CD4-positive, alpha-beta T cell (primary cell): Measurements from ENCODE around the gene IFTAP. TPM values are rescaled to one million over a fixed set of nuclear protein-coding genes. Genes with fewer than 3 reads are reported as not detected.
"Not testable (repeated sequence)": the region's sequence is repeated elsewhere in the genome, so short reads cannot be mapped to it uniquely, and the experiment has no call there.

Experiments used
- ATAC-seq: fragments of 200-7000 bp; cut with Tn5 transposase; one replicate; pipeline ENCODE4 v1.10.0; 2022; ENCODE audit warnings: mild to moderate bottlenecking; ENCODE audit not compliant: poor library complexity
- CTCF ChIA-PET: fragments of 350-600 bp; sonication (Branson Sonifier 250); formaldehyde crosslinking; loops from one replicate; lab custom pipeline; 2021; ENCODE audit warnings: antibody characterized with exemption, inconsistent platforms; lab: Charles Lee
- POLR2A ChIA-PET: fragments of 350-600 bp; sonication (Branson Sonifier 250); formaldehyde crosslinking; loops from one replicate; lab custom pipeline; 2021; ENCODE audit warnings: antibody characterized with exemption, inconsistent platforms; lab: Charles Lee
- DNase-seq, 14 experiments: peaks; one replicate each; pipeline ENCODE4 v3.0.0-alpha.2; 2013 to 2020; ENCODE audit warnings: mixed read lengths in 2 of 14
- H3K27ac ChIP-seq, 2 donors: one replicate each; pipeline versions ENCODE4 v1.5.1 to v1.7.0; 2013; ENCODE audit warnings: low read length in 2 of 2, low read depth in 1 of 2, mild to moderate bottlenecking in 1 of 2
- H3K27me3 ChIP-seq, 2 experiments: 1 replicate in 1 of 2; 2 replicates in 1 of 2; pipeline versions ENCODE4 v1.6.1 to v1.7.0; 2013; ENCODE audit warnings: low read length in 2 of 2, control low read depth in 1 of 2, mild to moderate bottlenecking in 1 of 2, moderate library complexity in 1 of 2; ENCODE audit not compliant: insufficient read depth in 2 of 2, control insufficient read depth in 1 of 2
- H3K36me3 ChIP-seq: one replicate; pipeline ENCODE4 v1.6.1; 2013; ENCODE audit warnings: low read length, control low read depth; ENCODE audit not compliant: insufficient read depth
- H3K4me1 ChIP-seq: one replicate; pipeline ENCODE4 v1.6.1; 2013; ENCODE audit warnings: low read length, control low read depth; ENCODE audit not compliant: insufficient read depth
- H3K4me3 ChIP-seq: one replicate; pipeline ENCODE4 v1.5.1; 2013; ENCODE audit warnings: mild to moderate bottlenecking, low read length, moderate library complexity
- H3K9me3 ChIP-seq, 2 experiments: 1 replicate in 1 of 2; 2 replicates in 1 of 2; pipeline versions ENCODE4 v1.6.1 to v1.7.0; 2013; ENCODE audit warnings: low read length in 2 of 2, mild to moderate bottlenecking in 2 of 2, control low read depth in 1 of 2, moderate library complexity in 1 of 2; ENCODE audit not compliant: control insufficient read depth in 1 of 2, insufficient read depth in 1 of 2
- H3K27ac Mint-ChIP-seq: one replicate; pipeline ENCODE4 v1.8.0; 2020; ENCODE audit warnings: mixed read lengths
- H3K27me3 Mint-ChIP-seq: one replicate; pipeline ENCODE4 v1.8.0; 2021; ENCODE audit warnings: mixed read lengths
- H3K36me3 Mint-ChIP-seq: one replicate; pipeline ENCODE4 v1.8.0; 2021; ENCODE audit warnings: low read depth, mixed read lengths
- H3K4me1 Mint-ChIP-seq: one replicate; pipeline ENCODE4 v1.8.0; 2021; ENCODE audit warnings: low read depth, mixed read lengths
- H3K4me3 Mint-ChIP-seq: one replicate; pipeline ENCODE4 v1.8.0; 2020; ENCODE audit warnings: mild to moderate bottlenecking, mixed read lengths
- H3K9me3 Mint-ChIP-seq: one replicate; pipeline ENCODE4 v1.8.0; 2020; ENCODE audit warnings: mixed read lengths
- CTCF ChIP-seq: fragments of 200-600 bp; IDR thresholded peaks from one replicate; pipeline ENCODE4 v1.8.0; 2022; ENCODE audit warnings: antibody characterized with exemption, mild to moderate bottlenecking
- intact Hi-C, 2 experiments: fragments of 100-400 bp; cut with DNase I in 1 of 2; cut with micrococcal nuclease in 1 of 2; formaldehyde crosslinking; loops; one replicate each; pipeline versions ENCODE4 v1.15.1 to v1.9.0; 2023 to 2025; cut with DNase I, micrococcal nuclease
- polyA plus RNA-seq, 2 donors: library from polyadenylated mRNA; unstranded; fragments of 120-200 nt; gene quantifications; one replicate each; pipeline ENCODE4 v1.2.1, GENCODE V29; 2013
- total RNA-seq, 174 experiments: library from RNA in 2 of 174; stranded (reverse) in 2 of 174; gene quantifications; one replicate each; pipeline ENCODE4 v1.2.3 and lab custom pipeline; 2021 to 2026

The IFTAP gene
- total RNA-seq (1 to 10 TPM; 1.7 to 1.9 TPM), total RNA-seq (lab: John Stamatoyannopoulos, UW) (0.08 to 3.2 (median 0.98) reads per million in 172 experiments)
- polyA plus RNA-seq (2013, experiment 1 of 2): 3.0 TPM
- polyA plus RNA-seq (2013, experiment 2 of 2): 3.5 TPM

- peaks cover 7% of the 10 kb centered on the region for H3K4me1 ChIP-seq
- Mint-ChIP-seq H3K4me3 (peak within 1 kb of the TSS; percentile 97), H3K4me1 (peaks cover 16% of the 10 kb centered on the region), H3K27ac (no peak within 1 kb of the TSS), H3K36me3 (no peaks in the 10 kb centered on the region), H3K27me3 (peaks cover 50% of the 10 kb centered on the region), H3K9me3 (no peaks in the 10 kb centered on the region)
- H3K27ac ChIP-seq: no peak within 1 kb of the TSS
- peak within 1 kb of the TSS; percentile 62 for H3K4me3 ChIP-seq
- no peaks in the 10 kb centered on the region for H3K9me3 ChIP-seq
- peak; percentile 81 for ATAC-seq
- intact Hi-C loops: no loop called here
- no peak for TF ChIP-seq CTCF
- peak in 8 of 14 experiments; percentile 2 to 66 (median 26) for DNase-seq
- peaks cover 4 to 23% of the 10 kb centered on the region in 2 experiments for H3K27me3 ChIP-seq
- ChIA-PET CTCF (no interaction called here), POLR2A (no interaction called here)
- no peaks in the 10 kb centered on the region for H3K36me3 ChIP-seq
These were observed at the start of gene IFTAP for GRCh38 chr11:36594316-36594989. TSS of gene IFTAP (plus strand) at chr11:36594502. CDS start at chr11:36610104, 15,602 bp downstream.

- intact Hi-C loops: no loop called here
- CTCF ChIA-PET: no interaction called here
- H3K27me3 ChIP-seq: no peaks in the 10 kb centered on the region
- ATAC-seq (no peak), DNase-seq (peak in 1 of 14 experiments; percentile 13)
- H3K4me3 Mint-ChIP-seq: no peak overlapping the region
- no peak overlapping the region for H3K4me3 ChIP-seq
- no peaks in the 10 kb centered on the region for H3K36me3 Mint-ChIP-seq
- H3K36me3 ChIP-seq: no peaks in the 10 kb centered on the region
- no peak overlapping the region for H3K27ac Mint-ChIP-seq
- peaks cover 3% of the 10 kb centered on the region for H3K4me1 ChIP-seq
- H3K27me3 Mint-ChIP-seq: peaks cover 10% of the 10 kb centered on the region
- POLR2A ChIA-PET: no interaction called here
- H3K27ac ChIP-seq: no peak overlapping the region
- no peaks in the 10 kb centered on the region for H3K9me3 ChIP-seq
- no peaks in the 10 kb centered on the region for H3K4me1 Mint-ChIP-seq
- no peak for TF ChIP-seq CTCF
- H3K9me3 Mint-ChIP-seq: no peaks in the 10 kb centered on the region
These were observed 43.8 kb upstream of the IFTAP start for GRCh38 chr11:36550385-36551115.

GRCh38 chr11:36557390-36557789, 36.9 kb upstream of the IFTAP start:
- DNase-seq, CTCF ChIA-PET, intact Hi-C loops, H3K27me3 ChIP-seq, H3K4me1 Mint-ChIP-seq, H3K4me1 ChIP-seq, H3K27ac ChIP-seq, H3K27ac Mint-ChIP-seq, POLR2A ChIA-PET, H3K36me3 Mint-ChIP-seq, H3K4me3 ChIP-seq, H3K9me3 Mint-ChIP-seq, ATAC-seq, H3K27me3 Mint-ChIP-seq, H3K36me3 ChIP-seq, H3K4me3 Mint-ChIP-seq, H3K9me3 ChIP-seq: not testable (repeated sequence)
